Glutamatergic neuron (in vitro differentiated cells): ENCODE results near the gene IPP. TPM values are rescaled to one million over a fixed set of nuclear protein-coding genes. Genes with fewer than 3 reads are reported as not detected.

Experiments used
- DNase-seq: peaks from one replicate; pipeline ENCODE4 v3.0.0; 2022
- H3K27ac Mint-ChIP-seq: one replicate; pipeline ENCODE4 v1.8.0; 2020; ENCODE audit warnings: mild to moderate bottlenecking, mixed read lengths, inconsistent platforms; ENCODE audit not compliant: unreplicated experiment
- H3K27me3 Mint-ChIP-seq: one replicate; pipeline ENCODE4 v1.8.0; 2020; ENCODE audit warnings: mild to moderate bottlenecking, moderate library complexity, mixed read lengths, inconsistent platforms; ENCODE audit not compliant: unreplicated experiment
- H3K36me3 Mint-ChIP-seq: one replicate; pipeline ENCODE4 v1.8.0; 2020; ENCODE audit warnings: mild to moderate bottlenecking, mixed read lengths, inconsistent platforms; ENCODE audit not compliant: unreplicated experiment
- H3K4me1 Mint-ChIP-seq: one replicate; pipeline ENCODE4 v1.8.0; 2020; ENCODE audit warnings: mild to moderate bottlenecking, low read depth, mixed read lengths, inconsistent platforms; ENCODE audit not compliant: unreplicated experiment
- H3K4me3 Mint-ChIP-seq: one replicate; pipeline ENCODE4 v1.8.0; 2020; ENCODE audit warnings: mild to moderate bottlenecking, mixed read lengths, inconsistent platforms; ENCODE audit not compliant: unreplicated experiment
- H3K9me3 Mint-ChIP-seq: one replicate; pipeline ENCODE4 v1.8.0; 2020; ENCODE audit warnings: mild to moderate bottlenecking, moderate library complexity, mixed read lengths, inconsistent platforms; ENCODE audit not compliant: unreplicated experiment
- CTCF ChIP-seq: fragments of 200-600 bp; sonication (generic); IDR thresholded peaks from one replicate; pipeline ENCODE4 v1.5.0; 2021; ENCODE audit not compliant: partially characterized antibody, unreplicated experiment
- long read RNA-seq: library from polyadenylated mRNA; unstranded; transcript quantifications from one replicate; pipeline ENCODE4 v2.0.0, GENCODE V29; 2020; ENCODE audit not compliant: unreplicated experiment
- total RNA-seq: library from RNA; stranded (reverse); fragmentation: NEBNext Ultra II Directional; extraction: Animal tissue kit (Norgen Biotek cat#: 25700); gene quantifications from one replicate; pipeline ENCODE4 v1.2.1, GENCODE V29; 2021; ENCODE audit not compliant: unreplicated experiment

Gene IPP
- total RNA-seq, result 20.3 TPM
- long read RNA-seq, partial matches to known transcripts, result 0 of 6 reads
- long read RNA-seq, other reads (novel, unspliced or antisense), result 4 of 6 reads

- Mint-ChIP-seq H3K4me3 (peak within 1 kb of the TSS; percentile 96), H3K9me3 (peaks cover 7% of the 10 kb centered on the region), H3K27ac (peak within 1 kb of the TSS; percentile 99), H3K36me3 (no peaks in the 10 kb centered on the region), H3K27me3 (peaks cover 2% of the 10 kb centered on the region), H3K4me1 (peaks cover 3% of the 10 kb centered on the region)
- peak; percentile 97 for DNase-seq
- no peak for TF ChIP-seq CTCF
These were observed at the start of gene IPP for GRCh38 chr1:45750298-45751038. Gene IPP (minus strand): TSS chr1:45750653. CDS start chr1:45746411, 4,242 bp downstream.

GRCh38 chr1:45796946-45797345 lies 46.5 kb upstream of the IPP start:
- Mint-ChIP-seq H3K36me3 (no peaks in the 10 kb centered on the region), H3K4me1 (peaks cover 4% of the 10 kb centered on the region), H3K27ac (no peak overlapping the region)

GRCh38 chr1:45796381-45796780 lies 45.9 kb upstream of the IPP start:
- no peak for TF ChIP-seq CTCF
- no peak for DNase-seq
- Mint-ChIP-seq H3K9me3 (no peaks in the 10 kb centered on the region), H3K4me3 (no peak overlapping the region), H3K4me1 (peaks cover 2% of the 10 kb centered on the region), H3K27ac (no peak overlapping the region), H3K27me3 (peaks cover 3% of the 10 kb centered on the region), H3K36me3 (no peaks in the 10 kb centered on the region)

More at GRCh38 chr1:45796946-45797345, 46.5 kb upstream of the IPP start:
- TF ChIP-seq CTCF, result no peak
- Mint-ChIP-seq H3K27me3 (peaks cover 4% of the 10 kb centered on the region), H3K4me3 (no peak overlapping the region), H3K9me3 (peaks cover 1% of the 10 kb centered on the region)
- no peak for DNase-seq

GRCh38 chr1:45793942-45794604 lies 43.6 kb upstream of the IPP start:
- Mint-ChIP-seq H3K27me3 (peaks cover 3% of the 10 kb centered on the region), H3K4me1 (peaks cover 2% of the 10 kb centered on the region), H3K27ac (no peak overlapping the region), H3K9me3 (no peaks in the 10 kb centered on the region), H3K4me3 (no peak overlapping the region), H3K36me3 (no peaks in the 10 kb centered on the region)
- no peak for DNase-seq
- no peak for TF ChIP-seq CTCF

GRCh38 chr1:45792744-45793143 lies 42.3 kb upstream of the IPP start:
- peaks cover 3% of the 10 kb centered on the region for H3K27me3 Mint-ChIP-seq
- H3K4me3 Mint-ChIP-seq, result no peak overlapping the region

More at GRCh38 chr1:45792744-45793143, 42.3 kb upstream of the IPP start:
- no peak for DNase-seq
- Mint-ChIP-seq H3K9me3 (no peaks in the 10 kb centered on the region), H3K4me1 (peaks cover 2% of the 10 kb centered on the region), H3K36me3 (no peaks in the 10 kb centered on the region), H3K27ac (no peak overlapping the region)
- TF ChIP-seq CTCF, result no peak
